CD4-positive, alpha-beta T cell treated with Interleukin-6 for 4 hours (primary cell): ENCODE data around the gene S100A5.
A peak's percentile ranks its signal among the peaks of the same experiment; 100 is the strongest.

Experiments used
- DNase-seq: peaks from one replicate; pipeline ENCODE4 v3.0.0-alpha.2; 2020; ENCODE audit warnings: mixed read lengths

Gene S100A5

DNA sequence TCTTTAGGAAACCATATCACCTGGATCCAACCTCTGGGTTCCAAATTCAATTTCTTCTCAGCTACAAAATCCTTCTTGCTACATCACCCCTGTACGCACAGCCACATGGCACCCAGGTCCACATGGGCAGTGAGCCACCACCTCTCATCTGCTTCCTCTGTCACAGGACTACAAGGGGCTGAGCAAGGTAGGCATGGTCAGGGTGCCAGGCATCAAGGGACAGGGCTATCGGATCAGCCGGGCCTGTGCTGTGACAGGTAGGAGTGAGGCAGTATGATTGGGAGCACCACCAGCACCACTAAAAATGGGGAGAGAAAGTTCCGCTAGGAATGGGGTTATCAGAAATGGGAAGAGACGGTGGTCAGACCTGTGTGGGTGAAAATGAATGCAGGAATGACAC is 34.3 kb downstream of the S100A5 start:
- DNase-seq = no peak

DNA sequence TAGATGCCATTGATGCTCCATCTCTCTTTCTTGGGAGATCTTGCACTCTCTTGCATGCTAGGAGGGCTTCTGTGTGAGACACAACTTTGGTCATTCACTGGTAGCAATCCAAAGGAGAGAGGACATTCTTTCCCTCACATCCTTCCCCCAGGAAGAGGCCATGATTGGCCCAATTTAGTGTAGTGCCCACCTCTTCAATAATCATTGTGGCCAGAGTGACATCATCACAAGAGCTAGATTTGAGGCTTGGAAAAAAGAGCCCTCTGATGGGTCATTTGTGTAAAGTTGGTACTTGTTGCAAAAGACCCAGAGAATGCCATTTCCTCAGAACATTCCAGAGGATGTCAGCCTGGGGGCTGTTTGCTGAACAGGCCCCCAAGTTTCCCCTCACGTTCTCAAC is 35.2 kb downstream of the S100A5 start:
- no peak for DNase-seq

DNA sequence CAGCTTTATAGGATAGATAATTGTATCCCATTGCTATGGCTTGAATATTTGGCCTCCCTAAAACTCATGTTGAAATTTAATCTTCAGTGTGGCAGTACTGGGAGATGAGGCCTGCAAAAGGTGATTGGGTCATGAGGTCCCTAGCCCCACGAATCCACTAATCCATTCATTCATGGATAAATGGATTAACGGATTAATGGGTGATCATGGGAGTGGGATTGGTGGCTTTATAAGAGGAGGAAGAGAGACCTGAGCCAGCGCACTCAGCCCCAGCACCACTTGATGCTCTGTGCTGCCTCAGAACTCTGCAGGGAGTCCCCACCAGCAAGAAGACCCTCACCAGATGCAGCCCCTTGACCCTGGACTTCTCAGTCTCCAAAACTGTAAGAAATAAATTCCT is 37.0 kb downstream of the S100A5 start:
- DNase-seq = no peak

DNA sequence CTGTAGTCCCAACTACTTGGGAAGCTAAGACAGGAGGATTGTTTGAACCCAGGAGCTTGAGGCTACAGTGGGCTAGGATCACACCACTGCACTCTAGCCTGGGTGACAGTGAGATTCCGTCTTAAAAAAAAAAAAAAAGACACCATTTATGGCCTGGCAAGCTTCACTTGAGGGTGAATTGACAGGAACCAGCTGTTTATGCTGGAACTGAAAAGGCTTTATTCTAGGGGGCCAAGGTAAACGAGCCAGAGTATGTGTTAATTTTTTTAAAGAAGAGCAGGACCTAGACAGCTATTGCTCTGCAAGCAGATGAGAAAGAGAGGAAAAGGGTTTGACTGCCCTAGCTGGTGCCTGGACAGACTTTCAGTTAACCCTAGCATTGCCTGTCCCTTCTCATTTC is 42.0 kb downstream of the S100A5 start:
- DNase-seq = no peak

DNA sequence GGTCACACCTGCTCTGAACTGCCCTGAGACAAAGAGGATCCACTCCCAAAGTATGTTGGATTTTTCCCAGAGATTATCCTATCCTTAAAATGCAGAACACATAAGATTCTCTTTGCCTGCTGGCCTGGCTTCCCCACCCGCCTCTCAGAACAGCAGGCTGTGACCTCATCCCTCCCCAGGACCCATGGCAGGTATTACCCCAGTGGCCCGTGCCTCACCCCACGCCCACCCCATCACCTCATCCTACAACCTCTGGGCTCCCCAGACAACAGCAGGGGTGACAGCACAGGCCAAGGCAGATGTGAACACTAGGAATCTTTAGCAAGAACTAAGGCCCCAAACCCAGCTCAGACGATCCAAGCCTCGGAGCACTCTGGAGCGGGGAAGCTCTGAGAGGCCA is 45.2 kb downstream of the S100A5 start:
- DNase-seq = no peak

DNA sequence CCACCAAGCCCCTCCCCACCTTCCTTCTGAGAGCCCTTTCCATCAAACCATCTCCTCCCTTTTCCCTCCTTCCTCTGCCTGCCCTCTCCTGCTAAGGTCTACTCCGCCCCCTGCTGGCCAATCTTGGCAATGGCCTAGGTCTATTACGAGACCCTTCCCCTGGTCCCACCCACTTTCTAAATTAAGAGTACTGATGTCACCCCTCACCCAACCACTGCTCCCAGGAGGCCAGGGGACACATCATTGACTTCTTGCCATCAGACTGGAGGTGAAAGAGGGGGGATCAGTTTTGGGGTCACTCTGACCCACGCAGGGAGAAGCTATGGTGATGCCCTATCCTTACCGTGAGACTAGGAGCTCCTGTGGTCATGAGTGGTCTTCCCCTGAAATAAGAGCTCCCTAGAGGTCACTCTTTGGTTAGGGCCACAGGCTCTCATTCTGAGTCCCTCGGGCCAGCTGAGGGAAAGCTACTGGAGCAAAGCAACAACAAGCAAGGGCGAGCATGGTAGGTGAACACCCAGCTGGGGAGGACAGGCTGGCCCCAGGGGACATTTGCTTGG is 45.7 kb downstream of the S100A5 start:
- peak; percentile 79 for DNase-seq

DNA sequence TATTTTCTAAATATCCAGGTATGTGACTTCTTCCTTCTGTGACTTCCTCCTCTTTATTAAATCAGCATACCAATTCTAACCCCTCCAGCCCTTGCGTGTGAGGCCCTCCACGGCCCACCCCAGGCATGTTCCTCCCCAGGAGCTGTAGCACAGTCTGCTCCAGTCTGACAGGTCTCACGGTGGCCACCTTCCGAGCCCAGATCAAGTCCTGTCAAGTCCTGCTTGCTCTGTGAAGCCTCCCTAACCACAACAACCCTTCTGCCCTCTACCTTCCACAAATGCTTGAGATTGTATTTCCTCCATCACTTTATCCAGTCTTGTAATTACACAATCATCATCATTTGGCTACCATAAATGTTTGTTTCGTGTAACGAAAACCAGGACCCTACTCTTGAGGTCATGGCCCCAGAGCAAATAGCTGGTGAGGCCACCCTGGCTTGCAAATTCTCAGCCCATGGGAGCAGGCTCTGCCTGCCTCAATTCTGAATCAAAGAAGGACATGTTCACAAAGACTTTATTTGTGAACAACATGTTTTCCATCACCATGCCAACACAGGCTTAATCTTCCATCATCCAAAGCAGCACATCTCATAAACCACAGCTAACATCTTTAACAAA is 47.3 kb downstream of the S100A5 start:
- no peak for DNase-seq

DNA sequence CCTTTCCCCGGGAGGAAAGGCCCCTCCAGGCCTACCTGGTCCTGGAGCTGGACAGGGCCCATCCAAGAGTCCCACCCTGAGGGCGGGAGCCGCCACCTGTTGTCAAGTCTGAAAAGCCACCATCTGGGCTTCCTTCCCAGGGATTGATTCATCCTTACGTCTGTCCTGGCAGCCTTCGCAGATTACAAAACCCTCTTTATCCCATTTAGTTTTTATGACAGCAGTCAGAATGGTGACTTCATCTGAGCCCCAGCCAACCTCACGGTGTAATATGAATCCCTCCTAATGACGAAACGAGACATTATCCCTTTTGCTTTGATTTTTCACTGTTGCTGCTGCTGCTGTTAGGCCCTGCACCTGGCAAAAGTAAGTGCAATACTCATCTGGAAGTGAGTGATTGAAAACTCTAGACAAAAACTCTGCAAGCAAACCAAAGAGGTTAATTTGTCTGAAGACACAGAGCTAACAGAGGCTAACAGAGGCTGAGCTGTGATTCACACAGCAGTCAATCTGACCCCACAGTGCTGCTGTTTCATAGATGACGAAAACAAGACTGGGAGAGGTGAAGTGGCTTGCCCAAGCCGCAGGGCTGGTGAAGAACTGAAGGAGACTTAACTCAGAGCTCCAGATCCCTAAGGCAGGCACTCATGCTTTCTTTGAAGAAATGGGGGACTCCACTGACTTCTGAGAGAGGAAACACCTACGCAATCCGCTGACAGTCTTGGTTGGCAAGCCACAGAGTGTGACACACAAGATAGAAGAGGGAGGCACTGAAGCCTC is 50.3 kb downstream of the S100A5 start:
- no peak for DNase-seq

DNA sequence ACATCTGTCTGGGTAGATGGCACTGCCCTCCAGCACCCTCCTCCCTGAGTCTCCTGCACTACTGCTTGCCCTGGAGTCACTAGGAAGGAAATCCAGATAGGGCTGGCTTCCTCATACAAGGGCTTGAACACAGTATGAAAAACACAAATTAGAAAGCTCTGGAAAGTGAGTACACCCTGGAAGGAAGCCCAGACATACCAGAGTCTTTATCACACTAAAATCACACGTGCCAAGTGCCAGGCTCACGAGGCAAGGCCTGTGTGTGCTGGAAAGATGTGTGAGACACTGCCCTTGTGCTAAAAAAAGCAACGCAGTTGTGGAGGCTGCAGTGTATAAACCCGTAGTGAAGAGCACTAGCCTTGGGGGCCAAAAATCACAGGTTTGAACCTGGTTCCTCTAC is 52.0 kb downstream of the S100A5 start:
- no peak for DNase-seq

DNA sequence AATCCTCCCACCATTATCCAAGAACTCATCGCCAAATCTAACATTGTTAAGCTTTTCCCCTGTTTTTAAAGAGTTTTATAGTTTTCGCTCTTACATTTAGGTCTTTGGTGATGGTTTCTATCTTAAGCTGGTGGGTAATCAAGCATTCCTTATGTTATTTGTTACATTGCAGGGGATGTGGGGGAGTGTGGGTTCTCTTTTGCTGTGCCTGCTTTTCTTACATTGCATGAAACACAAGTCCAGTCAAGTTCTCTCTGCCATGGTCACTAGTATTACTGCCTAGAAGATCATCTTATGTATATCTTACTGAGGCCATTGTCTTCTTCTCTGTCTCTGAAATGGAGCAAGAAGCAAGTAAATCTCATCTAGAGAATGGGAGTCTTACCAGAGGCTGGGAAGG is 53.0 kb downstream of the S100A5 start:
- no peak for DNase-seq
